Measurements from ENCODE around the gene CACFD1. TPM values are rescaled to one million over a fixed set of nuclear protein-coding genes. Genes with fewer than 3 reads are reported as not detected.

The CACFD1 gene
- total RNA-seq, 1 donor, result 4.4 TPM

- TF ChIP-seq CTCF (IDR thresholded peaks at IDR 0.05; ENCODE audit: insufficient read depth, low read length), result no peak
- no peak overlapping the region for H3K4me3 ChIP-seq (ENCODE audit: low read depth, low read length)
- no peak for DNase-seq (ENCODE audit: low read depth)
Measured at GRCh38 chr9:133483611-133484010, 23.8 kb downstream of the CACFD1 start.

GRCh38 chr9:133484671-133485437 is 25.1 kb downstream of the CACFD1 start:
- no peak overlapping the region for H3K4me3 ChIP-seq (ENCODE audit: low read depth, low read length)
- no peak for DNase-seq (ENCODE audit: low read depth)
- TF ChIP-seq CTCF (IDR thresholded peaks at IDR 0.05; ENCODE audit: insufficient read depth, low read length), result no peak

GRCh38 chr9:133485531-133486260 is 25.9 kb downstream of the CACFD1 start:
- DNase-seq (ENCODE audit: low read depth), result no peak
- H3K4me3 ChIP-seq (ENCODE audit: low read depth, low read length), result no peak overlapping the region
- no peak for TF ChIP-seq CTCF (IDR thresholded peaks at IDR 0.05; ENCODE audit: insufficient read depth, low read length)

GRCh38 chr9:133487331-133487725 is 27.6 kb downstream of the CACFD1 start:
- DNase-seq (ENCODE audit: low read depth), result no peak
- H3K4me3 ChIP-seq (ENCODE audit: low read depth, low read length), result no peak overlapping the region
- no peak for TF ChIP-seq CTCF (IDR thresholded peaks at IDR 0.05; ENCODE audit: insufficient read depth, low read length)

GRCh38 chr9:133488686-133489252 is 29.0 kb downstream of the CACFD1 start:
- no peak for TF ChIP-seq CTCF (IDR thresholded peaks at IDR 0.05; ENCODE audit: insufficient read depth, low read length)
- no peak overlapping the region for H3K4me3 ChIP-seq (ENCODE audit: low read depth, low read length)
- no peak for DNase-seq (ENCODE audit: low read depth)

GRCh38 chr9:133489253-133490190 is 29.7 kb downstream of the CACFD1 start:
- DNase-seq (ENCODE audit: low read depth), result no peak
- no peak overlapping the region for H3K4me3 ChIP-seq (ENCODE audit: low read depth, low read length)
- no peak for TF ChIP-seq CTCF (IDR thresholded peaks at IDR 0.05; ENCODE audit: insufficient read depth, low read length)

All from fibroblast of the aortic adventitia (primary cell).